ENCODE measurements around the gene NRG2.

DNA sequence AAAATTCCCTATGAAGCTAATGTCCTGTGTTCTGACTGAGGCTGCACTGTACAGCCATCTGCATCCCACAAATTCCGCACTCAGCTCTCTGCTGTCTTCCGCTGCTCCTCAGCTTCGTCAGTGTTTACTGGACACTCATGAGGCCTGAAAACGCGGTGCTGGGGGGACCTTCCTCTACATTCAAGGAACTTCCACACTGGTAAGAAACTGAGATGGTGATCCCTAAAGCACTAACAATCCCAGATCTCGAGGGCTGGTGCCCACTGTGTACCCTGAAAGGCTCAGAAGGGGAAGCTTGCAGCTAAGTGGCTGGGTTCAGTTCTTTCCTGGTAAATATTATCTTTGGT, 117.9 kb downstream of the NRG2 start:
- TF ChIP-seq CTCF (IDR thresholded peaks at IDR 0.05 in 2 of 3, conservative IDR thresholded peaks at IDR 0.05 in 1 of 3; ENCODE audit: borderline replicate concordance in 1 of 3, insufficient read depth in 1 of 3, low read depth in 2 of 3, low read length in 2 of 3) (no peak), ATF3 (IDR thresholded peaks at IDR 0.05) (no peak), CEBPB (IDR thresholded peaks at IDR 0.05; ENCODE audit: low read depth) (no peak), JUND (IDR thresholded peaks at IDR 0.05) (no peak), RAD21 (IDR thresholded peaks at IDR 0.05; ENCODE audit: low read depth) (no peak), SP1 (IDR thresholded peaks at IDR 0.05; ENCODE audit: low read depth) (no peak), POLR2A (IDR thresholded peaks at IDR 0.05; ENCODE audit: borderline replicate concordance, extremely low read depth, insufficient read depth, insufficient read length) (no peak), YY1 (IDR thresholded peaks at IDR 0.05; ENCODE audit: extremely low read depth, insufficient replicate concordance, low read depth, low read length) (no peak), POLR2AphosphoS5 (IDR thresholded peaks at IDR 0.05; ENCODE audit: low read depth, low read length) (no peak), ZNF274 (IDR thresholded peaks at IDR 0.05; ENCODE audit: low read depth, low read length) (no peak), EZH2phosphoT487 (IDR thresholded peaks at IDR 0.05; ENCODE audit: borderline replicate concordance) (no peak)
- TF ChIP-seq, protein P1, sequence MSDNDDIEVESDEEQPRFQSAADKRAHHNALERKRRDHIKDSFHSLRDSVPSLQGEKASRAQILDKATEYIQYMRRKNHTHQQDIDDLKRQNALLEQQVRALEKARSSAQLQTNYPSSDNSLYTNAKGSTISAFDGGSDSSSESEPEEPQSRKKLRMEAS (IDR thresholded peaks at IDR 0.05), result no peak
- TF ChIP-seq, protein P2, sequence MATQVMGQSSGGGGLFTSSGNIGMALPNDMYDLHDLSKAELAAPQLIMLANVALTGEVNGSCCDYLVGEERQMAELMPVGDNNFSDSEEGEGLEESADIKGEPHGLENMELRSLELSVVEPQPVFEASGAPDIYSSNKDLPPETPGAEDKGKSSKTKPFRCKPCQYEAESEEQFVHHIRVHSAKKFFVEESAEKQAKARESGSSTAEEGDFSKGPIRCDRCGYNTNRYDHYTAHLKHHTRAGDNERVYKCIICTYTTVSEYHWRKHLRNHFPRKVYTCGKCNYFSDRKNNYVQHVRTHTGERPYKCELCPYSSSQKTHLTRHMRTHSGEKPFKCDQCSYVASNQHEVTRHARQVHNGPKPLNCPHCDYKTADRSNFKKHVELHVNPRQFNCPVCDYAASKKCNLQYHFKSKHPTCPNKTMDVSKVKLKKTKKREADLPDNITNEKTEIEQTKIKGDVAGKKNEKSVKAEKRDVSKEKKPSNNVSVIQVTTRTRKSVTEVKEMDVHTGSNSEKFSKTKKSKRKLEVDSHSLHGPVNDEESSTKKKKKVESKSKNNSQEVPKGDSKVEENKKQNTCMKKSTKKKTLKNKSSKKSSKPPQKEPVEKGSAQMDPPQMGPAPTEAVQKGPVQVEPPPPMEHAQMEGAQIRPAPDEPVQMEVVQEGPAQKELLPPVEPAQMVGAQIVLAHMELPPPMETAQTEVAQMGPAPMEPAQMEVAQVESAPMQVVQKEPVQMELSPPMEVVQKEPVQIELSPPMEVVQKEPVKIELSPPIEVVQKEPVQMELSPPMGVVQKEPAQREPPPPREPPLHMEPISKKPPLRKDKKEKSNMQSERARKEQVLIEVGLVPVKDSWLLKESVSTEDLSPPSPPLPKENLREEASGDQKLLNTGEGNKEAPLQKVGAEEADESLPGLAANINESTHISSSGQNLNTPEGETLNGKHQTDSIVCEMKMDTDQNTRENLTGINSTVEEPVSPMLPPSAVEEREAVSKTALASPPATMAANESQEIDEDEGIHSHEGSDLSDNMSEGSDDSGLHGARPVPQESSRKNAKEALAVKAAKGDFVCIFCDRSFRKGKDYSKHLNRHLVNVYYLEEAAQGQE (IDR thresholded peaks at IDR 0.05; ENCODE audit: low read depth), result no peak
